Hippocampal formation (tissue), 2 donors: Measurements from ENCODE around the gene KNDC1.
A peak's percentile ranks its signal among the peaks of the same experiment; 100 is the strongest.
"Not testable (repeated sequence)": the region's sequence is repeated elsewhere in the genome, so short reads cannot be mapped to it uniquely, and the experiment has no call there.

Source experiments
- DNase-seq, 2 donors: peaks; one replicate each; lab custom pipeline; 2025; lab: John Stamatoyannopoulos, UW

KNDC1 gene

DNA sequence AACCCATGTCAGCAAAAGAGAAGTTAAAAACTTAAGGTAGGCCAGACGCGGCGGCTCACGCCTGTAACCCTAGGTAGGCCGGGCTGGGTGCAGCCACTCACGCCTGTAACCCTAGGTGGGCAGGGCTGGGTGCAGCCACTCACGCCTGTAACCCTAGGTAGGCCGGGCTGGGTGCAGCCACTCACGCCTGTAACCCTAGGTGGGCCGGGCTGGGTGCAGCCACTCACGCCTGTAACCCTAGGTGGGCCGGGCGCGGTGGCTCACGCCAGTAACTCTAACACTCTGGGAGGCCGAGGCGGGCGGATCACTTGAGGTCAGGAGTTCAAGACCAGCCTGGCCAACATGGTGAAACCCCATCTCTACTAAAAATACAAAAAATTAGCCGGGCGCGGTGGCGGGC lies 61.7 kb downstream of the KNDC1 start:
- not testable (repeated sequence) for DNase-seq

DNA sequence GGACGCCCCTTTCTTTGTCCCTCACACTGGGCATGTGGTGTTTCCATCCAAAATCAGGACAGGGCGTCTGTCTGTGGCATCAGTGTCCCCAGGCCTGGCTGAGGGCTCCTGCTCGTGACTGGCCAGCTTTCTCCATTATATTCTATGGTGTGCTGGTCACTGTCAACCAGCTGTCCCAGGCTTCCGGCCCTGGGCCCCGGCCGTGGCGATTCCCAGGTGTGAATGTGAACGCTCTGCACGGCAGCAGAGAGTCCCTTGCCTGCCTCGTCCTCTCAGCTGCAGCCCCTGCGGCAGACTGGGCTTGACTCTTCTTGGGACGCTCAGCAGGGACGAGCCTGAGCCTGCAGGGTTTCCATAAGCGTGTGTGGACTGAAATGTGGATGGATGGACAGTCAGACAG lies 64.1 kb downstream of the KNDC1 start:
- DNase-seq, result no peak

DNA sequence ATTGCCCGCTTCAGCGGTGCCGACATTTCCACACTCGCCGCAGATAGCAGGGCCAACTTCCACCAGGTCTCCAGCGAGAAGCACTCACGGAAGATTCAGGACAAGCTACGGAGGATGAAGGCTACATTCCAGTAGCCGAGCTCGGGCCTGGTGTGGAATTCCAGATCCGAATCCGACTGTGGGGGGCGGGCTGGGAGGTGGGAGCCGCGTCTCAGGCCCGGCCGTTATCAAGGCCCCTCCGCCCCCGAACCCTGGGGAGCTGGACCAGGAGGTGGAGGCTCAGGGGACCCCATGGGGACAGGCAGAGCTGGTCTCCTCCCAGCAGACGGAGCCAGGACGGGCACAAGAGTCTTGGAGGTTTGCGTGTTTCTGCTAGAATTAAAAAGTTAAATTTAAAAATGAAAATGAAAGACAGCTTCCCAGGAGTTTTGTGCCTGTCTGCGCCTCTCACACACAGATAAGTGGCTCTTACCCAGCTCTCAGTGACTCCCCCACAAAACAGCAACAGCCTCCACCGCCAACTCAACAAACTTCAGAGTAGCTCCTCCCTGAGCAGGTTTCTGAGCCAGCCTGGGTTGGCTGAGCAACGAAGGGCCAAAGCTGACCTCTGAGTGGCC lies 64.8 kb downstream of the KNDC1 start:
- peak in 1 of 2 donors; percentile 2 for DNase-seq

DNA sequence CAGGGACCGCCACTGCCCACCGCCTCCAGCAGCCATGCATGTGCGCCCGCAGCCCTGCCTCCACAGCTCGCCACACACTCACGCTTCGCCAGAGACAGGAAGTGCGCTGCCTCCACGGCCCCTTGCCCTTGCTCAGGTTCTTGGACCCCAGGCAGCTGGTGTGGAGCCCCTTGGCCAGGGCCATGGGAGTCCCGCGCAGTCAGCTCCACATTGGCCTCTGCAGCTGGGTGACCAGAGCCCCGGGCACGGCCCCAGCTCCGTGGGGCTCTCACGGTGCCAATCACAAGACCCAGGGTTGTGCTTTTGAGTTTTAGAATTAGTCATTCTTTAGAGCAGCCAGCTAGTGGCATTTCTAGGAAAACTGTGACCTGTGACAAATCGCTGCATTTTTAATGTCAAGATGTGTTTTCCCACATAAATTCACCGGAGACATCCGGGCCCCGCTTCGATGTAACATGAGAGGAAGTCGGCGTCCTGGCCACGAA lies 65.7 kb downstream of the KNDC1 start:
- no peak for DNase-seq

DNA sequence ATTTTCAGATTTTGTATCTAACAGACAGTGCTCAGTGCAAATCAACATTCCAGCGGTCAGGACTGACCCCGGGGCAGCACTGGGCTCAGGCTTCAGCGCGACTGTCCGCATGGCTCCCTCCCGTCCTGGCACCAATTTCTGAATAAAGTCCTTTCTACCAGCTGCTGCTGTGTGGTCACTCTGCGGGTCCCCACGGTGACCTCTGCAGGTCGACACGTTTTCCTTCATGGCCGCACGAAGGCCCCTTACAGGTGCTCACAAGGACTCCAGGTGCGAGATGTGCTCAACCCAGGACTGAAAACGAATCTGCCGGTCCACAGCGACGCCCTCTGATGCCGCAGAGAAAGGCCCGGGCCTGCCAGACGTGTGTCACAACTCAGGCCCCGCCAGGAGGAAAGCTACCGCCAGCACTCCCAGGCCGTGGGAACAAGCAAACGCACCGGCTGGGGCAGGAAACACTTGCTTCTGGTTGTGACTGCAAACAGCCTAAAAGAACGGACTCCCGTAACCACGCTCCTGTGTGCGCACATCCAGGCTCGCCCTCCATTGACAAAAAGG lies 66.3 kb downstream of the KNDC1 start:
- no peak for DNase-seq

DNA sequence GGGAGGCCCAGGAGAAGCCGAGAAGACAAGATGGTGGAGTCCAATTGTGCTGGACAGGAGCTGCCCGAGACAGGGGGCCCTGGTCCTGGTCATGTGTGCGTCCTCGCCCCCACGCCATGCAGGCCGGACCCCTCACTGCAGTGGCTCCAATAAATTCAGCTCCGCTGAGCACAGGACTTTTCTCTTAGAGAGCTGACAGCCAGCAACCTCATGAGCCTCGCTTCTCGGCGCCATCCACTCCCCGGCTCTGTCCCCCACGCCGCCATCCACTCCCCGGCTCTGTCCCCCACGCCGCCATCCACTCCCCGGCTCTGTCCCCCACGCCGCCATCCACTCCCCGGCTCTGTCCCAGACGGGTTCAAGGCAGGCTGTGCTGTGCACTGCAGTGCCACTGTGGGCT lies 67.2 kb downstream of the KNDC1 start:
- no peak for DNase-seq

- no peak for DNase-seq
Observed at GRCh38 chr10:133229265-133230043, 69.4 kb downstream of the KNDC1 start.

DNA sequence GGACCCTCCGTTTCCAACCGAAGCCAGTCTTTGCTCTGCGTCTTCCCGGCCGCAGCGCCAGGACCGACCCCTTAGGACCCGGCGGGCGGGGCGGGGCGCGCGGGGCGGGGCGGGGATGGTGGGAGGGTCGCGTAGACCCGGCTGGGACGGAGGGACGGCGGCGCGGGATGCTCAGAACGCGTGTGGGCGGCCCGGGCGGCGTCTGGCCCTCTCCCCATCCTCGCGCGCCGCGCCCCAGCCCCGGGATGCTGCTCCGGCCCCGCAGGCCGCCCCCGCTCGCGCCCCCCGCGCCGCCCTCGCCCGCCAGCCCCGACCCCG lies 70.0 kb downstream of the KNDC1 start, which contains the start of gene UTF1:
TSS of gene UTF1 (plus strand) at position 174 of the 318 bp plus-strand sequence. CDS start at position 246, 72 bp downstream.
- DNase-seq, result no peak

- no peak for DNase-seq
Observed at GRCh38 chr10:133230387-133231195, 70.6 kb downstream of the KNDC1 start.

DNA sequence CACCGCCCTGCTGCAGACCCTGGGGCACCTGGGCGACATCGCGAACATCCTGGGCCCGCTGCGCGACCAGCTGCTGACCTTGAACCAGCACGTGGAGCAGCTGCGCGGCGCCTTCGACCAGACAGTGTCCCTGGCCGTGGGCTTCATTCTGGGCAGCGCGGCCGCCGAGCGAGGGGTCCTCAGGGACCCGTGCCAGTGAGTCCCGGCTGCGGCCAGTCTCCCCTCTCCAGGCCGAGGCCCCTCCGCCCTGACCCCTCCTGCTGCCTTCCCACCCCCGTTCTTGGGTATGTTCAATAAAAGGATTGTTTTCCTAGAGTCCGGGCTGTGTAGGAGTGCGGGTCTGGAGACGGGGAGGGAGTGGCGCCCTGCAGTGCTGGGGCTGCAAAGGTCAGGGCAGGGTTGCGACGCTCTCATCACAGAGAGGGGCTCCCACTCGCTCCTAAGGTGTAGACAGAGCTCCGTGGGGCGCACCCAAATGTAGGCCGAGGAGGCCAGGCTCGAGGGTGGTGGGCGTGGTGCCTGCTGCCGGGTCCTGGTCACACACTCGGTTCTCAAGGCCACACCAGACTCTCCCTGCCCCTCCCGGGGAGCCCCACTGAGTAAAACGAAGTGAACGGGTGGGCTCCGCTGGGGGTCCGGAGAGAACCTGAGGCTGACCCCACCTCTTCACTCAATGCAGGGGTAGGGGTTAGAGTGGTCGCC lies 71.4 kb downstream of the KNDC1 start:
- no peak for DNase-seq

DNA sequence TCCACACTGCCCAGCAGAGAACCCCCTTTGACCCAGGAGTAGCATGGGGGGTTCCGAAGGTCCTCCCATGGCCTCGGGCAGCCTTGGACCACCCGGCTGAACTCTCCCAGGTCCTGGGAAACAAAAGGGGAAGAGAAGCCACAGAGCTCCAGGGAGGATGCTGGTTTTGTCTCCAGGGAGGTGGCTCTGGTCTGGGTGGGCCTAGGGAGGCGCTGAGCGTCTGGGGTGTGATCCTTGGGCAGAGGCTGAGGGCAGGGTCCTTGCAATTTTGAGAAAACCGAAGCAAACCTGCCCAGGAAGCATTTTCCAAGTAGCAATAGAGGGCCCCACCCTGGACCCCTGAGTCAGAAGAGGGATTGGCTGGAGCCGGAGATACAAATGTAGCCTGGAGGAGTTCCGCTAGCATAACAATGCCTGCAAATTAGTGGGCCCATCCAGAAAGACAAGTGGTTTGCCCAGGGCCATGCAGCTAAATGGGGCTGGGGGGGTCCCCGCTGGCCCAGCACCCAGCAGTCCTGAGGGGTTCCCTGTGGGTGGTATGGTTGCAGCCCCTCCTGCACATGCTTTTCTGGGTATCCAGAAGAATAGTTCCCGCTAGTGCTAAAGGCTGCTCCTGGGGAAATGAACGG lies 72.0 kb downstream of the KNDC1 start:
- no peak for DNase-seq

DNA sequence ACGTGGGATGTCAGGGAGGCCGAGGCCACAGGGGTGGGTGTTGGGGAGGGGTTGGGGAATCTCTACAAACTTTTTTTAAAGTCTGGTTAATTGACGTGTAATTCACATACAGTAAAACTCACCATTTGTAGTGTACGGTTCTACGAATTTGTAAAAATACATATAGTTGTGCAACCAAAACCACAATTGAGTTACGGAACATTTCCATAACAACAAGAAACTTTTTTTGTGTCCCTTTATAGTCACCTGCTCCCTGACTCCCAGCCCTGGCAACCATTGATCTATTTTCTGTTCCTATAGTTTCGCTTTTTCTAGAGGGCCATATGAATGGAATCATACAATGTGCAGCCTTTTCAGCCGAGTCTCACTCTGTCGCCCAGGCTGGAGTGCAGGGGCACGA lies 74.8 kb downstream of the KNDC1 start:
- DNase-seq, result not testable (repeated sequence)

- DNase-seq, result no peak
Observed at GRCh38 chr10:133235265-133235855, 75.3 kb downstream of the KNDC1 start.

DNA sequence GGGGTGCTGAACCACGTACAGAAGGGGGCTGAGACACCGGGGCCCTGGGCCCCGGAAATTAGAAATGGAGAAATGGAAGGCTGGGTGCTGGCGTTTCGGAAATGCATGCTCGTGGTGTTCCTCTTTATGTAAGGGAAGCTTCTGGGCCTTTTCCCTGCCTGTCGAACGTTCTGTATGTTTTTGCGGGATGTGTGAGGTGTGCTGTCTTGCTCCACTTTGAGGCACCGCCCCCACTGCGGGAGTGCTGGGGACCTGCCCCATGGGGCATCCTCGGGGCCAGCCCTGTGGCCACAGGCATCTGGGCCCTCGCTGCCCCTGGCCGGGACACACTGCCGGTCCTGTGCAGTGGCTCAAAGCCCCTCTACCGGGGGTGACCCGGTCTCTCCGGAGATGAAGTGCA lies 75.9 kb downstream of the KNDC1 start:
- DNase-seq, result no peak

GRCh38 chr10:133236401-133237240 lies 76.6 kb downstream of the KNDC1 start:
- no peak for DNase-seq

- no peak for DNase-seq
Observed at GRCh38 chr10:133237241-133237587, 77.2 kb downstream of the KNDC1 start.

GRCh38 chr10:133237588-133238465 lies 77.8 kb downstream of the KNDC1 start, which contains the start of gene VENTX:
Gene VENTX, plus strand, starts transcription at chr10:133237855. Its CDS starts 60 bp downstream, at chr10:133237915.
- no peak for DNase-seq

GRCh38 chr10:133238466-133238804 lies 78.4 kb downstream of the KNDC1 start:
- no peak for DNase-seq

DNA sequence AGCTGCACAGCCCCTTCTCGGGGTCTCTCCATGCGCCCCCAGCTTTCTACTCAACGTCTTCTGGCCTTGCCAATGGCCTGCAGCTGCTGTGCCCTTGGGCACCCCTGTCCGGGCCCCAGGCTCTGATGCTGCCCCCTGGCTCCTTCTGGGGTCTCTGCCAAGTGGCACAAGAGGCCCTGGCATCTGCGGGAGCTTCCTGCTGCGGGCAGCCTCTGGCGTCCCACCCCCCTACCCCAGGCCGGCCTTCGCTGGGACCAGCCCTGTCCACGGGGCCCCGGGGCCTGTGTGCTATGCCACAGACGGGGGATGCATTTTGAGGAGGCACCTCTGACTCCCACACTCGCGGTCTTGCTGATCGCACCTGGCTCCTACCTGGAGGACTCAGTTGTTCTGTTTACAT lies 80.0 kb downstream of the KNDC1 start:
- DNase-seq, result no peak
